ENCODE data around the gene CSMD2.
A peak's percentile ranks its signal among the peaks of the same experiment; 100 is the strongest.
"Not testable (repeated sequence)": the region's sequence is repeated elsewhere in the genome, so short reads cannot be mapped to it uniquely, and the experiment has no call there.

The CSMD2 gene

DNA sequence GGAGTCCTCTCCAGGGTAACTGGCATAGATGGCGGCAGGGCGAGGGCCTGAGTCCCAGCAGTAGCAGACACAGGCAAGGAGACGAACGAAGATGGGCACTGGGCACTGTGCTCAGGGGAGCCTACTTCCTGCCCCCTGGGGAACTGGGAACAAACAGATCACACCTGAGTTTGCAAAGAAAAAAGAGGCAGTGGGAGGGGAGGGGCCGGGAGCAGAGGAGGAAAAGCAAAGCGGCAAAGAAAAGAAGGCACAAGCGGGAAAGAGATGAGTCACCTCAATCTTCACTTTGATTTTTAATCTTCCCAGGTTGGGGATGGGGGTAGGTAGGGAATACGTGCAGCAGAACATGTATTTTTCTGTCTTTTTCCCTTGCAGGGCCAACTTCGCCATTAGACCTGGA lies 648.6 kb downstream of the CSMD2 start:
- no peak for DNase-seq

DNA sequence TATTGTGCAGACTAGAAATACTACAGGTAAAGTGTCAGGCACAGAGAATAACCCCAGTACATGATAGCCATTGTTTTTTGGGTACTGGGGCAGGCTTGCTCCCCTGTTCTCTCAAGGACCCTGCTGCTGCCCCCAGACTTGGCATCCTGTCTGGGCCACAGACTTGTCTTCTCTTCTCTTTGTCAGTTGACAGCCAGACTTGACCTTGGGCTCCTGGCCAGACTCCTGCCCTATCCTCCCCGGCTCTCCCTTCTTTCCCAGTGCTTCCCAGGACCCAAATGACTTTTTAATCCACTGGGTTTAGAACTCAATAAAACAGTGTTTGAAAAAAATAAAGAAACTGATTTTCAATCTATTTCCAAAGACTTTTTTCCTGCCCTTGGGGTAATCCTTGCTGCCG lies 649.4 kb downstream of the CSMD2 start:
- DNase-seq, result no peak

DNA sequence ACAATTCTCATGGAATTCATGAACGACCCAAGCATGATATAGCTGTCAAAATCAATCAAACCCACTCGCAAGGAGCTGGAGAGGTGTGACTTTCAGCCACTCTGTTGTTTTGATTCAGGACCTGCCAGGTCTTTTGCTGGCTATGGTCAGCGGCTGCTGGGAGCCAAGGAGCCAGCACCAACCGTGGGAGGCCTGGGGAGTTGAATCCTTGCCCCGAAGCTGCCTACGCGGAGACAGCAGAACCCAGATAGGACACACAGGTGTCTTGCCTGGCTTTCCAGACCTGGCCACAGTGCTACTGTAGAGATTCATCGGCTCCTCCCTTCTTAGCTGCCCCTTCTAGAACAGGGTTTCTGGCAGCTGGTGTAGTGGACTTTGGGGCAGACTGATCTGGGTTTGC lies 649.9 kb downstream of the CSMD2 start:
- no peak for DNase-seq

- no peak for DNase-seq
Observed at GRCh38 chr1:33512226-33513011, 652.6 kb downstream of the CSMD2 start.

GRCh38 chr1:33509276-33509675 lies 655.8 kb downstream of the CSMD2 start:
- DNase-seq, result not testable (repeated sequence)

GRCh38 chr1:33508151-33508550 lies 656.9 kb downstream of the CSMD2 start:
- DNase-seq, result no peak

- no peak for DNase-seq
Observed at GRCh38 chr1:33507661-33508060, 657.4 kb downstream of the CSMD2 start.

- DNase-seq, result no peak
Observed at GRCh38 chr1:33503506-33503905, 661.5 kb downstream of the CSMD2 start.

- DNase-seq, result no peak
Observed at GRCh38 chr1:33502726-33503125, 662.3 kb downstream of the CSMD2 start.

DNA sequence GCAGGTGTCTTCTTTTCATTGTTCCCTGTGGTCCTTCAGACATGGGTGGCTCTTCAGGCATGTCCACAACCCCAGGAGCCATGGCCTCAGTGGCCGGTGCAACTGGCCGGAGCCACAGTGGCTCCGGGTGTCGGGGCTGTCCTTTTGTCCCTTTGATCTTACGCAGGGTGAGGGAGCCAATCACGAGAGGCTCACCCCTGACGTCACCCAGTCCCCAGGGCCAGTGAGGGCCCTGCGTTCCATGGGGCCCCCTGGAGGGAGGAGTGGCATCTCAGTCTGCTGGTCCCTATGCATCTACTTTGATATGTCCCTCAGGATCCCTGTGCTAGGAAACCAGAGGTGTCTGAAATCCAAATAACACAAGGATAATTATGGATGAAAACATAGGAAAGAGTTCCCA lies 663.3 kb downstream of the CSMD2 start:
- no peak for DNase-seq

DNA sequence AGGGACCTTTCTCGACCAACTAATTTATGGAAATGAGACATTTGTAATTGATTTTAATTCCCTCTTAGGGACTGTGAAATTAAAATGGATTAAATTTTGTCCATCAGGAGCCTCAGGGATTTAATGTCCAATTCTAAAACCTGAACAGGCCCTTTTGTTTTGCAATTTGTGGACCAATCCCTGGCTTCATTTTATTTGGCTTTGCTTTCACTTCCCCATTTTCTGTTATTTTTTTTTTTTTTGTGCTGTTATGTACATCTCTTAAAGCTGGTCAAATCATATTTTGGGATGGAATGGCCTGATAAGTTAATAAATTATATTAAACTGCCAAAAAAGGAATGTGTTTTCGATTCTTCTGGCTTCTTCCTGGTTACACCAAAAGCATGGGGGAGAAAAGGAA lies 663.7 kb downstream of the CSMD2 start:
- no peak for DNase-seq

DNA sequence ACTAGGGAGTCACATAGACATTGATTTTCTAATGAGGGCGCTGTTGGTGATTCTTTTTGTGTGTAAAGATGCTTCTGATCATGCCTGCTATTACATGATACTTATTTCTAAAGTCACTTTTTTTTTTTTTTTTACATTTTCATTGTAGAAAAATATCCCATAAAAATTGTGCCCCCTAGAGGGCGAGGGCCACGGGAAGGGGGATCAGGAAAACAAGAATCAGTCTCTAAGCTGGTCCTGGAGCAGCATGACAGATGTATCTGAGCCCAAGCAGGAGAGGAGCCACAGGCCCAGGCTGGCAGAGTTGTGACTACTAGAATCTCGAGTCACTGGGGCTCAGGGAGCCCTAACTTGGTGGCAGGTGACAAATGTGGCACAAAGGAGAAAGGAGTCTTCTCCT lies 664.5 kb downstream of the CSMD2 start:
- DNase-seq, result no peak

DNA sequence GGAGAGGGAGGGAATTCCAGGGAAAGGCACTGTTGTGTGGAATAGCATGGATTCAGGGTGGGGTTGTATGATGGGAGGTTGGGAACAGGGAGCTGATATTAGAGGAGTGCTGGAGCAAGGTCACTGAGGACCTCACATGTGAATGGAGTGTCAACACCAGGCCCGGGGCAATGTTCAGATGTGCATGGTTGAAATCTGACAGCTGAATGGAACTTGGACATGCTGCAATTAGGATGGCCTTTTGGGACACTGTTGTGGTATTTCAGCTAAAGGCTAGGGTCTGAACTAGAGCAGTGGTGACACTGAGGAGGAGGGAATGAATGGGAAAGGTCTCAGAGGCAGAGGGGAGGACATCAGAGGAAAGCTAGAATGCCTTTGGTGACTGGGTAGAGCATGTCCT lies 667.6 kb downstream of the CSMD2 start:
- no peak for DNase-seq

DNA sequence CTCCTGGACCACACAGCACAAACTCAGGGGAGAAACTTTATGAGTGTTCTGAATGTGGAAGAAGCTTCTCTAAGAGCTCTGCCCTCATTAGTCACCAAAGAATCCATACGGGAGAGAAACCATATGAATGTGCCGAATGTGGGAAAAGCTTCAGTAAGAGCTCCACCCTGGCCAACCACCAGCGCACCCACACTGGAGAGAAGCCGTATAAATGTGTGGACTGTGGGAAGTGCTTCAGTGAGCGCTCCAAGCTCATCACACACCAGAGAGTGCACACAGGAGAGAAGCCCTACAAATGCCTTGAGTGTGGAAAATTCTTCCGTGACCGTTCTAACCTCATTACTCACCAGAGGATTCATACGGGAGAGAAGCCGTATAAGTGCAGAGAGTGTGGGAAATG lies 670.1 kb downstream of the CSMD2 start:
- DNase-seq, result no peak

DNA sequence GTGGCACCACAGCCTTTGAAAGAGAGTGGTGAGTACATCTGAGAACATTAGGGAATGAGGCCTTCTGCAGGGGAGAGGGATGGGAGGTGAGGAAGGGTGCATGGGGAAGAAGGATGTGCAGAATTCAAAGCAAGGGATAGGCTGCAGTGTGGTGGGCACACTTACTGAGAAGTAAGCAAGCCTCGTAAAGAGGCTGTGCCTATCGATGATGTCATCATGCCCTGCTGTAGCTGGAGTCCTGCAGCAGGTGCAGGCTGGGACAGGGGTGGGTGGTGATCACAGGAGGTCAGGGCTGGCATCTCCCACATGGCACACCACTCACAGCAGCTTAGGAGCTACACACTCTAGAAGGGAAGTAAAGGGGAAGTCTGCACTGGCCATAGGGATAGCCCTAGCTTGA lies 676.4 kb downstream of the CSMD2 start:
- no peak for DNase-seq

- DNase-seq, result no peak
Observed at GRCh38 chr1:33482412-33482811, 682.6 kb downstream of the CSMD2 start.

- DNase-seq, result no peak
Observed at GRCh38 chr1:33477451-33477850, 687.6 kb downstream of the CSMD2 start.

GRCh38 chr1:33473900-33474299 lies 691.1 kb downstream of the CSMD2 start:
- no peak for DNase-seq

- peak; percentile 99 for DNase-seq
Observed at GRCh38 chr1:33472269-33472980, 692.6 kb downstream of the CSMD2 start, which contains the start of gene ZSCAN20. Gene ZSCAN20 (plus strand): TSS chr1:33472645. CDS start chr1:33479289, 6,644 bp downstream.

DNA sequence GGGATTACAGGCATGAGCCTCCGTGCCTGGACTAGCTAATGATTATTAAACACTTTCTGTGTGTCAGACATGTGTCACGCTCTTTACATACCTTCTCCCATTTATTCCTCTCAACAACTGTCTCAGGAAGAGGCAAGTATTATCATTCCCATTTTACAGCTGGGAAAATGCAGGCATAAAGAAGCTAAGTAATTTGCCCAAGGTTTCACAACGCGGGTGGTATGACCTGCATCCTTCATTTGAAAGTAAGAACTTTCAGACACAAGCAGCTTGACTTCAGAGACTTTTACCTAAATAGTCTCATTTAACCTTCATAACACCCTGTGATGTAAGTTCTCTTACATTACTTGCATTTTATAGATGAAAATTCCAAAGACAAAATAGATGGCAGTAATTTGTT lies 693.6 kb downstream of the CSMD2 start:
- DNase-seq, result no peak

DNA sequence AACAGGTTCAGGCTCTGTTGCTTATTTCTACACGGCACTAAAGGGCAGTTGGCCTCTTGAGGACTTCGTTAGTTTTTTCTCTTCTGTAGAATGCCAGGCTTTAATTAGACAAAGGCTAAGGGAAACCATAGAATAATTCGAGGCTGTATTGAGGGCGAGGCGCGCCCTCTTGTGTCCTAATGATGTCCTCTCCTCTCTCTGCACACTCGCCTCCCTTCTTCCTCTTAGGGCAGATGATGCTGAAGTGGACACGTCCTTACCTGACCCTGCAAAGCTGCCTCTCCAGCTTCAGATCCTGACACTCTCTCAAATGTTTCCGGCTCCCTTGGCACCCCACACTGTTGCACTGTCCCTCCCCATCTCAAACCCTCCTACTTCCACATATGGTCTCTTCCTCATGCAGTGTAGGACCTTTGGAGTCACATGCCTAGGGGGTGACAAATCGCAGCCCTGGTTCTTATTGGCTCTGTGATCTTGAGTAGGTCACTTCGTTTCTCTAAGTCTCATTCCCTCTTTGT lies 694.5 kb downstream of the CSMD2 start:
- DNase-seq, result peak; percentile 86

GRCh38 chr1:33469691-33470090 lies 695.3 kb downstream of the CSMD2 start:
- no peak for DNase-seq

GRCh38 chr1:33468967-33469366 lies 696.1 kb downstream of the CSMD2 start:
- no peak for DNase-seq

GRCh38 chr1:33468531-33468930 lies 696.5 kb downstream of the CSMD2 start:
- DNase-seq, result no peak
